H1 (cell line): ENCODE results near the gene PDE4B. TPM values are rescaled to one million over a fixed set of nuclear protein-coding genes. Genes with fewer than 3 reads are reported as not detected.

Experiments used
- KDM4A ChIP-seq: IDR thresholded peaks from one replicate; pipeline ENCODE4 v1.7.1; 2012; ENCODE audit warnings: low read depth, mild to moderate bottlenecking, moderate library complexity, low read length, inconsistent platforms; ENCODE audit not compliant: severe bottlenecking
- POU5F1 ChIP-seq: IDR thresholded peaks from 2 replicates; pipeline ENCODE4 v1.6.1; 2011; ENCODE audit warnings: low read depth, mild to moderate bottlenecking, low read length, moderate library complexity
- polyA plus RNA-seq, 7 experiments: library from polyadenylated mRNA; depleted of rRNA in 3 of 7; stranded (reverse) in 5 of 7; unstranded in 2 of 7; fragments of >200 nt in 5 of 7; fragments of 200-250 nt in 2 of 7; gene quantifications; 1 replicate in 5 of 7; 2 replicates in 1 of 7; 4 replicates in 1 of 7; pipeline versions ENCODE4 v1.2.1 to v1.2.3, GENCODE V29; 2011 to 2013; ENCODE audit warnings: missing spikeins in 2 of 7, mixed read lengths in 2 of 7
- total RNA-seq: library from RNA; stranded (reverse); fragmentation: NEBNext Ultra II Directional; extraction: Animal tissue kit (Norgen Biotek cat#: 25700); gene quantifications from 2 replicates; pipeline ENCODE4 v1.2.1, GENCODE V29; 2021
- TF ChIP-seq, protein P1 (sequence below), 3 experiments: IDR thresholded peaks; 1 replicate in 2 of 3; 2 replicates in 1 of 3; pipeline versions ENCODE4 v1.5.1 to v1.6.1; 2011; ENCODE audit warnings: low read length in 3 of 3, mild to moderate bottlenecking in 3 of 3, inconsistent platforms in 2 of 3, low read depth in 1 of 3, moderate library complexity in 1 of 3; ENCODE audit not compliant: insufficient read depth in 1 of 3; ENCODE audit errors: control extremely low read depth in 1 of 3

PDE4B gene
- total and polyA plus RNA-seq, 2 of the 8 experiments (the other 6 are each of a cell fraction or from before 2014, with no cell fraction given) = 5.0 to 15.1 TPM

- TF ChIP-seq, protein P1, sequence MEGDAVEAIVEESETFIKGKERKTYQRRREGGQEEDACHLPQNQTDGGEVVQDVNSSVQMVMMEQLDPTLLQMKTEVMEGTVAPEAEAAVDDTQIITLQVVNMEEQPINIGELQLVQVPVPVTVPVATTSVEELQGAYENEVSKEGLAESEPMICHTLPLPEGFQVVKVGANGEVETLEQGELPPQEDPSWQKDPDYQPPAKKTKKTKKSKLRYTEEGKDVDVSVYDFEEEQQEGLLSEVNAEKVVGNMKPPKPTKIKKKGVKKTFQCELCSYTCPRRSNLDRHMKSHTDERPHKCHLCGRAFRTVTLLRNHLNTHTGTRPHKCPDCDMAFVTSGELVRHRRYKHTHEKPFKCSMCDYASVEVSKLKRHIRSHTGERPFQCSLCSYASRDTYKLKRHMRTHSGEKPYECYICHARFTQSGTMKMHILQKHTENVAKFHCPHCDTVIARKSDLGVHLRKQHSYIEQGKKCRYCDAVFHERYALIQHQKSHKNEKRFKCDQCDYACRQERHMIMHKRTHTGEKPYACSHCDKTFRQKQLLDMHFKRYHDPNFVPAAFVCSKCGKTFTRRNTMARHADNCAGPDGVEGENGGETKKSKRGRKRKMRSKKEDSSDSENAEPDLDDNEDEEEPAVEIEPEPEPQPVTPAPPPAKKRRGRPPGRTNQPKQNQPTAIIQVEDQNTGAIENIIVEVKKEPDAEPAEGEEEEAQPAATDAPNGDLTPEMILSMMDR (IDR thresholded peaks at IDR 0.05; ENCODE audit: control extremely low read depth in 1 of 3, insufficient read depth in 1 of 3, low read depth in 1 of 3, low read length in 3 of 3) = no peak
- TF ChIP-seq KDM4A (no peak), POU5F1 (no peak)
These were observed 502.1 kb downstream of the PDE4B start (continued) for GRCh38 chr1:66294707-66295370.
